HG03139 (cell line): ENCODE results near the gene FAM53B.
"Not testable (repeated sequence)": the region's sequence is repeated elsewhere in the genome, so short reads cannot be mapped to it uniquely, and the experiment has no call there.

Experiments
- ATAC-seq: cut with Tn5 transposase; IDR thresholded peaks from one replicate; pipeline ENCODE4 v1.9.1; 2021; ENCODE audit not compliant: unreplicated experiment

FAM53B gene

GRCh38 chr10:124618470-124619073 is 125.6 kb downstream of the FAM53B start:
- no peak for ATAC-seq

- ATAC-seq: no peak
Measured at GRCh38 chr10:124616836-124617130, 127.4 kb downstream of the FAM53B start.

GRCh38 chr10:124616040-124616835 is 127.9 kb downstream of the FAM53B start:
- no peak for ATAC-seq

GRCh38 chr10:124615259-124615658 is 128.9 kb downstream of the FAM53B start:
- ATAC-seq: no peak

GRCh38 chr10:124614003-124614659 is 130.0 kb downstream of the FAM53B start:
- ATAC-seq: peak; percentile 36

GRCh38 chr10:124612611-124613498 is 131.3 kb downstream of the FAM53B start:
- ATAC-seq: no peak

- no peak for ATAC-seq
Measured at GRCh38 chr10:124611738-124612137, 132.4 kb downstream of the FAM53B start.

- not testable (repeated sequence) for ATAC-seq
Measured at GRCh38 chr10:124610851-124611250, 133.3 kb downstream of the FAM53B start.

GRCh38 chr10:124610186-124610585 is 134.0 kb downstream of the FAM53B start:
- ATAC-seq: not testable (repeated sequence)

- ATAC-seq: no peak
Measured at GRCh38 chr10:124609698-124610097, 134.5 kb downstream of the FAM53B start.

- no peak for ATAC-seq
Measured at GRCh38 chr10:124608093-124608721, 136.0 kb downstream of the FAM53B start.

- ATAC-seq: no peak
Measured at GRCh38 chr10:124607693-124608092, 136.5 kb downstream of the FAM53B start.

- ATAC-seq: no peak
Measured at GRCh38 chr10:124606822-124607221, 137.4 kb downstream of the FAM53B start.

GRCh38 chr10:124605856-124606812 is 138.0 kb downstream of the FAM53B start:
- no peak for ATAC-seq

- ATAC-seq: no peak
Measured at GRCh38 chr10:124605481-124605855, 138.7 kb downstream of the FAM53B start.

GRCh38 chr10:124605001-124605370 is 139.2 kb downstream of the FAM53B start:
- no peak for ATAC-seq

- ATAC-seq: no peak
Measured at GRCh38 chr10:124604214-124605000, 139.8 kb downstream of the FAM53B start.

GRCh38 chr10:124603376-124604213 is 140.6 kb downstream of the FAM53B start:
- ATAC-seq: no peak
